PC-3 (cell line): ENCODE results near the gene SPON2. TPM values are rescaled to one million over a fixed set of nuclear protein-coding genes. Genes with fewer than 3 reads are reported as not detected.

ENCODE experiments used
- ATAC-seq: fragments of 200-7000 bp; cut with Tn5 transposase; 2 replicates; pipeline ENCODE4 v1.9.1; 2020; ENCODE audit warnings: mild to moderate bottlenecking, moderate library complexity
- BruUV-seq: library from RNA; stranded (reverse); fragments of 400-500 nt; replicated peaks from 2 replicates; lab custom pipeline; 2021; lab: Mats Ljungman, UMichigan
- CTCF ChIA-PET: fragments of 300-600 bp; sonication (Branson Sonifier 250); formaldehyde crosslinking; loops from one replicate; lab custom pipeline; 2022; ENCODE audit warnings: antibody characterized with exemption; lab: Charles Lee
- POLR2A ChIA-PET: fragments of 300-600 bp; sonication (Branson Sonifier 250); formaldehyde crosslinking; loops from one replicate; lab custom pipeline; 2022; ENCODE audit warnings: antibody characterized with exemption; ENCODE audit not compliant: unreplicated experiment; lab: Charles Lee
- DNase-seq: peaks from one replicate; pipeline ENCODE4 v3.0.0-alpha.2; 2015
- H2AFZ ChIP-seq: fragments of 300-600 bp; sonication (generic); 2 replicates; pipeline ENCODE4 v1.6.0; 2016; ENCODE audit warnings: antibody characterized with exemption, low read length
- H3F3A ChIP-seq: fragments of 300-600 bp; sonication (generic); one replicate; pipeline ENCODE4 v1.6.0; 2017; ENCODE audit warnings: antibody characterized with exemption, low read length, control low read depth, mild to moderate bottlenecking; ENCODE audit not compliant: unreplicated experiment
- H3K27ac ChIP-seq: fragments of 300-600 bp; sonication (generic); 2 replicates; pipeline ENCODE4 v1.5.1; 2016; ENCODE audit warnings: mild to moderate bottlenecking, low read length
- H3K27me3 ChIP-seq: fragments of 300-600 bp; sonication (generic); 2 replicates; pipeline ENCODE4 v1.6.1; 2016; ENCODE audit warnings: low read length, mixed read lengths
- H3K36me3 ChIP-seq: fragments of 300-600 bp; sonication (generic); 2 replicates; pipeline ENCODE4 v1.6.1; 2016; ENCODE audit warnings: low read depth, mixed run types, low read length, mixed read lengths
- H3K4me1 ChIP-seq: fragments of 300-600 bp; sonication (generic); 2 replicates; pipeline ENCODE4 v1.5.1; 2016; ENCODE audit warnings: low read length; ENCODE audit not compliant: insufficient read depth
- H3K4me2 ChIP-seq: fragments of 300-600 bp; sonication (generic); 2 replicates; pipeline ENCODE4 v1.6.0; 2016; ENCODE audit warnings: low read length
- H3K4me3 ChIP-seq: fragments of 300-600 bp; sonication (generic); 2 replicates; pipeline ENCODE4 v1.5.1; 2016; ENCODE audit warnings: mild to moderate bottlenecking, low read length, mixed read lengths
- H3K79me2 ChIP-seq: fragments of 300-600 bp; sonication (generic); 2 replicates; pipeline ENCODE4 v1.6.1; 2017; ENCODE audit warnings: low read length, mixed read lengths
- H3K9ac ChIP-seq: fragments of 300-600 bp; sonication (generic); 2 replicates; pipeline ENCODE4 v1.6.0; 2016; ENCODE audit warnings: mild to moderate bottlenecking, low read length
- H3K9me2 ChIP-seq: fragments of 300-600 bp; sonication (generic); replicated peaks from 2 replicates; pipeline ENCODE4 v1.6.1; 2016; ENCODE audit warnings: mixed run types, low read length, mixed read lengths
- H3K9me3 ChIP-seq: fragments of 300-600 bp; sonication (generic); 2 replicates; pipeline ENCODE4 v1.6.1; 2016; ENCODE audit warnings: low read length, mixed read lengths
- H4K20me1 ChIP-seq: fragments of 300-600 bp; sonication (generic); 2 replicates; pipeline ENCODE4 v1.6.1; 2016; ENCODE audit warnings: low read length, mixed read lengths
- CTCF ChIP-seq: fragments of 300-600 bp; sonication (generic); conservative IDR thresholded peaks from 2 replicates; pipeline ENCODE4 v1.5.1; 2017; ENCODE audit warnings: antibody characterized with exemption, low read depth, mild to moderate bottlenecking, low read length
- EZH2 ChIP-seq: fragments of 300-600 bp; sonication (generic); IDR thresholded peaks from one replicate; pipeline ENCODE4 v1.6.1; 2017; ENCODE audit warnings: antibody characterized with exemption, mild to moderate bottlenecking, low read length; ENCODE audit not compliant: unreplicated experiment
- EZH2phosphoT487 ChIP-seq: fragments of 300-600 bp; sonication (generic); IDR thresholded peaks from 2 replicates; pipeline ENCODE4 v1.6.1; 2018; ENCODE audit warnings: mild to moderate bottlenecking, antibody characterized with exemption, low read length, borderline replicate concordance
- intact Hi-C: fragments of 100-400 bp; cut with micrococcal nuclease; formaldehyde crosslinking; loops from 2 replicates; pipeline ENCODE4 v1.9.0; 2023
- total RNA-seq: library from RNA; depleted of rRNA; stranded (reverse); fragments of >200 nt; gene quantifications from 2 replicates; pipeline ENCODE4 v1.2.3, GENCODE V29; 2014

The SPON2 gene
- total RNA-seq, 1 experiment from 2014 or later: 0.80 TPM

GRCh38 chr4:1204286-1204827, 32.0 kb upstream of the SPON2 start:
- no peaks in the 10 kb centered on the region for H3K36me3 ChIP-seq
- H3K79me2 ChIP-seq: no peaks in the 10 kb centered on the region
- no peaks in the 10 kb centered on the region for H3F3A ChIP-seq
- H3K4me1 ChIP-seq: no peaks in the 10 kb centered on the region
- TF ChIP-seq CTCF: no peak
- H3K9me2 ChIP-seq: no peaks in the 10 kb centered on the region
- CTCF ChIA-PET: no interaction called here
- BruUV-seq: no TSS peak
- H3K9ac ChIP-seq: no peak overlapping the region
- POLR2A ChIA-PET: no interaction called here
- intact Hi-C loops: no loop called here
- no peak for DNase-seq
- no peak for ATAC-seq
- H3K9me3 ChIP-seq: no peaks in the 10 kb centered on the region
- no peak overlapping the region for H3K4me2 ChIP-seq
- no peak overlapping the region for H3K4me3 ChIP-seq
- H2AFZ ChIP-seq: no peak overlapping the region
- no peaks in the 10 kb centered on the region for H3K27me3 ChIP-seq
- no peaks in the 10 kb centered on the region for H4K20me1 ChIP-seq
- H3K27ac ChIP-seq: no peak overlapping the region

GRCh38 chr4:1203026-1203616, 30.7 kb upstream of the SPON2 start:
- H3K79me2 ChIP-seq: no peaks in the 10 kb centered on the region
- H3K9me2 ChIP-seq: no peaks in the 10 kb centered on the region

More at GRCh38 chr4:1203026-1203616, 30.7 kb upstream of the SPON2 start:
- Histone ChIP-seq H3K4me1 (no peaks in the 10 kb centered on the region), H3K9ac (no peak overlapping the region), H3K4me3 (no peak overlapping the region), H3K4me2 (no peak overlapping the region), H3K36me3 (no peaks in the 10 kb centered on the region), H4K20me1 (no peaks in the 10 kb centered on the region), H3K27me3 (no peaks in the 10 kb centered on the region), H3K27ac (no peak overlapping the region), H2AFZ (no peak overlapping the region), H3K9me3 (no peaks in the 10 kb centered on the region), H3F3A (no peaks in the 10 kb centered on the region)
- TF ChIP-seq EZH2 (no peak), CTCF (no peak), EZH2phosphoT487 (no peak)
- DNase-seq: no peak
- intact Hi-C loops: no loop called here
- no peak for ATAC-seq
- POLR2A ChIA-PET: no interaction called here
- CTCF ChIA-PET: no interaction called here
- BruUV-seq: no TSS peak
